Type B pancreatic cell (in vitro differentiated cells): Measurements from ENCODE around the gene TRIM58. TPM values are rescaled to one million over a fixed set of nuclear protein-coding genes. Genes with fewer than 3 reads are reported as not detected.

Experiments used
- DNase-seq: peaks from one replicate; pipeline ENCODE4 v3.0.0; 2021; ENCODE audit warnings: mixed read lengths; ENCODE audit not compliant: unreplicated experiment; ENCODE audit errors: extremely low spot score
- H3K27ac Mint-ChIP-seq: 2 replicates; pipeline ENCODE4 v1.8.0; 2021; ENCODE audit warnings: mild to moderate bottlenecking, mixed read lengths
- H3K27me3 Mint-ChIP-seq: 2 replicates; pipeline ENCODE4 v1.8.0; 2021; ENCODE audit warnings: mixed read lengths
- H3K36me3 Mint-ChIP-seq: 2 replicates; pipeline ENCODE4 v1.8.0; 2021; ENCODE audit warnings: mixed read lengths
- H3K4me1 Mint-ChIP-seq: one replicate; pipeline ENCODE4 v1.8.0; 2021; ENCODE audit warnings: mixed read lengths; ENCODE audit not compliant: unreplicated experiment
- H3K4me3 Mint-ChIP-seq: 2 replicates; pipeline ENCODE4 v1.8.0; 2021; ENCODE audit warnings: mild to moderate bottlenecking, mixed read lengths
- H3K9me3 Mint-ChIP-seq: 2 replicates; pipeline ENCODE4 v1.8.0; 2021; ENCODE audit warnings: mixed read lengths
- CTCF ChIP-seq: fragments of 200-600 bp; sonication (generic); conservative IDR thresholded peaks from 2 replicates; pipeline ENCODE4 v1.5.0; 2021; ENCODE audit warnings: antibody characterized with exemption, mild to moderate bottlenecking
- total RNA-seq: library from RNA; stranded (reverse); gene quantifications from 2 replicates; pipeline ENCODE4 v1.2.1, GENCODE V29; 2021; ENCODE audit warnings: low replicate concordance

The TRIM58 gene
- total RNA-seq, 1 donor from 2014 or later = 0.17 TPM

GRCh38 chr1:247845011-247845692, 11.8 kb upstream of the TRIM58 start:
- no peaks in the 10 kb centered on the region for H3K27me3 Mint-ChIP-seq
- H3K4me1 Mint-ChIP-seq = no peaks in the 10 kb centered on the region
- no peak for TF ChIP-seq CTCF
- no peak overlapping the region for H3K27ac Mint-ChIP-seq
- H3K9me3 Mint-ChIP-seq = peaks cover 4% of the 10 kb centered on the region
- no peaks in the 10 kb centered on the region for H3K36me3 Mint-ChIP-seq
- no peak for DNase-seq
- H3K4me3 Mint-ChIP-seq = no peak overlapping the region

GRCh38 chr1:247845693-247846017, 11.3 kb upstream of the TRIM58 start:
- no peaks in the 10 kb centered on the region for H3K4me1 Mint-ChIP-seq
- TF ChIP-seq CTCF = no peak
- no peak overlapping the region for H3K27ac Mint-ChIP-seq
- H3K27me3 Mint-ChIP-seq = no peaks in the 10 kb centered on the region
- H3K4me3 Mint-ChIP-seq = no peak overlapping the region
- DNase-seq = no peak
- H3K9me3 Mint-ChIP-seq = peaks cover 4% of the 10 kb centered on the region
- no peaks in the 10 kb centered on the region for H3K36me3 Mint-ChIP-seq

- H3K27me3 Mint-ChIP-seq = no peaks in the 10 kb centered on the region
Measured at GRCh38 chr1:247848346-247848745, 8.6 kb upstream of the TRIM58 start.

GRCh38 chr1:247849616-247850015, 7.4 kb upstream of the TRIM58 start:
- H3K4me3 Mint-ChIP-seq = no peak overlapping the region
- H3K27ac Mint-ChIP-seq = no peak overlapping the region
- H3K36me3 Mint-ChIP-seq = no peaks in the 10 kb centered on the region
- H3K4me1 Mint-ChIP-seq = no peaks in the 10 kb centered on the region
- H3K27me3 Mint-ChIP-seq = peaks cover 5% of the 10 kb centered on the region
- DNase-seq = no peak
- no peak for TF ChIP-seq CTCF
- H3K9me3 Mint-ChIP-seq = no peaks in the 10 kb centered on the region

More at GRCh38 chr1:247848346-247848745, 8.6 kb upstream of the TRIM58 start:
- Mint-ChIP-seq H3K27ac (no peak overlapping the region), H3K36me3 (no peaks in the 10 kb centered on the region), H3K9me3 (no peaks in the 10 kb centered on the region), H3K4me3 (no peak overlapping the region), H3K4me1 (no peaks in the 10 kb centered on the region)
- no peak for TF ChIP-seq CTCF
- DNase-seq = no peak

GRCh38 chr1:247854899-247855545, 2.0 kb upstream of the TRIM58 start:
- no peak for DNase-seq
- Mint-ChIP-seq H3K4me3 (no peak overlapping the region), H3K36me3 (no peaks in the 10 kb centered on the region), H3K4me1 (no peaks in the 10 kb centered on the region), H3K9me3 (peaks cover 5% of the 10 kb centered on the region), H3K27ac (no peak overlapping the region), H3K27me3 (peaks cover 34% of the 10 kb centered on the region)
- no peak for TF ChIP-seq CTCF
